HCT116 (cell line): ENCODE results near the gene HSD17B1. TPM values are rescaled to one million over a fixed set of nuclear protein-coding genes. Genes with fewer than 3 reads are reported as not detected.

ENCODE experiments used
- ATAC-seq: fragments of 200-7000 bp; cut with Tn5 transposase; 2 replicates; pipeline ENCODE4 v1.9.1; 2020; ENCODE audit warnings: mild to moderate bottlenecking, moderate library complexity
- BruUV-seq: library from RNA; stranded (reverse); fragments of 400-500 nt; replicated peaks from 2 replicates; lab custom pipeline; 2021; lab: Mats Ljungman, UMichigan
- CTCF ChIA-PET: fragments of 300-600 bp; sonication (Branson Sonifier 250); formaldehyde crosslinking; loops from one replicate; lab custom pipeline; 2021; ENCODE audit warnings: antibody characterized with exemption; lab: Charles Lee
- POLR2A ChIA-PET: fragments of 300-600, 350-600 bp; sonication (Branson Sonifier 250); formaldehyde crosslinking; loops from one replicate; lab custom pipeline; 2021; ENCODE audit warnings: antibody characterized with exemption; lab: Charles Lee
- RAD21 ChIA-PET, 2 experiments: fragments of 300-600 bp; sonication (Branson Sonifier 250); formaldehyde crosslinking; loops; one replicate each; lab custom pipeline; 2023; ENCODE audit warnings: low total read pairs in 2 of 2; ENCODE audit not compliant: uncharacterized antibody in 2 of 2, unreplicated experiment in 2 of 2, low non-redundant PET in 1 of 2; lab: Charles Lee
- DNase-seq: peaks from one replicate; pipeline ENCODE4 v3.0.0-alpha.2; 2010; ENCODE audit warnings: low read depth, low spot score
- H2AFZ ChIP-seq: fragments of 200-600 bp; shearing (Covaris generic), sonication (generic); 2 replicates; pipeline ENCODE4 v1.6.1; 2017; ENCODE audit warnings: low read depth, mixed run types, mixed read lengths, antibody characterized with exemption, low read length; ENCODE audit not compliant: poor library complexity, severe bottlenecking
- H3K27ac ChIP-seq: 2 replicates; pipeline ENCODE4 v1.5.1; 2012; ENCODE audit warnings: low read depth, low read length
- H3K27me3 ChIP-seq: fragments of 200-600 bp; sonication (generic); 2 replicates; pipeline ENCODE4 v1.6.1; 2016; ENCODE audit warnings: mixed run types, low read length, mixed read lengths; ENCODE audit not compliant: insufficient read depth
- H3K36me3 ChIP-seq, 2 experiments: fragments of 200-500 bp in 1 of 2; fragments of 200-600 bp in 1 of 2; sonication (Bioruptor generic) in 1 of 2; sonication (generic) in 1 of 2; 2 replicates each; pipeline versions ENCODE4 v1.5.1 to v1.6.1; 2014 to 2016; ENCODE audit warnings: low read length in 2 of 2, inconsistent platforms in 1 of 2, mixed read lengths in 1 of 2, mixed run types in 1 of 2; ENCODE audit not compliant: insufficient read depth in 2 of 2, control insufficient read depth in 1 of 2
- H3K4me1 ChIP-seq, 2 experiments: fragments of 200-600 bp in 1 of 2; sonication (generic) in 1 of 2; 2 replicates each; pipeline versions ENCODE4 v1.5.1 to v1.6.1; 2012 to 2017; ENCODE audit warnings: low read length in 2 of 2, inconsistent platforms in 1 of 2, mild to moderate bottlenecking in 1 of 2, mixed read lengths in 1 of 2, mixed run types in 1 of 2, moderate library complexity in 1 of 2; ENCODE audit not compliant: insufficient read depth in 2 of 2, control insufficient read depth in 1 of 2
- H3K4me2 ChIP-seq: fragments of 200-600 bp; sonication (generic); 2 replicates; pipeline ENCODE4 v1.6.1; 2017; ENCODE audit warnings: mixed run types, low read length, mixed read lengths
- H3K4me3 ChIP-seq, 2 experiments: fragments of 200-600 bp in 1 of 2; sonication (generic) in 1 of 2; replicated peaks in 1 of 2; 2 replicates each; pipeline ENCODE4 v1.5.1; 2011 to 2016; ENCODE audit warnings: low read length in 2 of 2, control low read depth in 1 of 2, low read depth in 1 of 2, mild to moderate bottlenecking in 1 of 2, mixed read lengths in 1 of 2, mixed run types in 1 of 2
- H3K79me2 ChIP-seq: fragments of 200-600 bp; sonication (generic); 2 replicates; pipeline ENCODE4 v1.6.1; 2017; ENCODE audit warnings: mild to moderate bottlenecking, mixed run types, low read length, moderate library complexity, mixed read lengths; ENCODE audit not compliant: insufficient read depth
- H3K9ac ChIP-seq: fragments of 200-600 bp; sonication (generic); 2 replicates; pipeline ENCODE4 v1.6.1; 2016; ENCODE audit warnings: low read length, mixed read lengths
- H3K9me2 ChIP-seq: fragments of 200-600 bp; sonication (generic), shearing (Covaris generic); 2 replicates; pipeline ENCODE4 v1.6.1; 2017; ENCODE audit warnings: mixed run types, mild to moderate bottlenecking, moderate library complexity; ENCODE audit not compliant: insufficient read depth
- H3K9me3 ChIP-seq, 2 experiments: fragments of 200-500 bp in 1 of 2; fragments of 200-600 bp in 1 of 2; sonication (Bioruptor generic) in 1 of 2; sonication (generic) in 1 of 2; 2 replicates each; pipeline ENCODE4 v1.6.1; 2014 to 2017; ENCODE audit warnings: low read length in 2 of 2, mixed read lengths in 2 of 2, inconsistent platforms in 1 of 2, low read depth in 1 of 2, mild to moderate bottlenecking in 1 of 2, mixed run types in 1 of 2, moderate library complexity in 1 of 2; ENCODE audit not compliant: control insufficient read depth in 1 of 2, insufficient read depth in 1 of 2
- H4K20me1 ChIP-seq: fragments of 200-600 bp; sonication (generic), shearing (Covaris generic); 2 replicates; pipeline ENCODE4 v1.6.1; 2017; ENCODE audit warnings: mixed run types, mild to moderate bottlenecking, moderate library complexity; ENCODE audit not compliant: insufficient read depth
- ELF1 ChIP-seq: IDR thresholded peaks from 2 replicates; pipeline ENCODE4 v1.6.1; 2012; ENCODE audit warnings: low read depth, borderline replicate concordance
- JUND ChIP-seq: IDR thresholded peaks from 2 replicates; pipeline ENCODE4 v1.6.1; 2012
- POLR2AphosphoS5 ChIP-seq: IDR thresholded peaks from 2 replicates; pipeline ENCODE4 v1.6.1; 2011; ENCODE audit warnings: mild to moderate bottlenecking, low read depth, low read length, moderate library complexity
- intact Hi-C: fragments of 100-400 bp; cut with micrococcal nuclease; formaldehyde crosslinking; loops from 2 replicates; pipeline ENCODE4 v1.10.0; 2022
- total RNA-seq: library from RNA; stranded (reverse); gene quantifications from one replicate; pipeline ENCODE4 v1.2.1, GENCODE V29; 2021; ENCODE audit not compliant: unreplicated experiment

Gene HSD17B1
- total RNA-seq, 1 experiment from 2014 or later: 1.4 TPM

DNA sequence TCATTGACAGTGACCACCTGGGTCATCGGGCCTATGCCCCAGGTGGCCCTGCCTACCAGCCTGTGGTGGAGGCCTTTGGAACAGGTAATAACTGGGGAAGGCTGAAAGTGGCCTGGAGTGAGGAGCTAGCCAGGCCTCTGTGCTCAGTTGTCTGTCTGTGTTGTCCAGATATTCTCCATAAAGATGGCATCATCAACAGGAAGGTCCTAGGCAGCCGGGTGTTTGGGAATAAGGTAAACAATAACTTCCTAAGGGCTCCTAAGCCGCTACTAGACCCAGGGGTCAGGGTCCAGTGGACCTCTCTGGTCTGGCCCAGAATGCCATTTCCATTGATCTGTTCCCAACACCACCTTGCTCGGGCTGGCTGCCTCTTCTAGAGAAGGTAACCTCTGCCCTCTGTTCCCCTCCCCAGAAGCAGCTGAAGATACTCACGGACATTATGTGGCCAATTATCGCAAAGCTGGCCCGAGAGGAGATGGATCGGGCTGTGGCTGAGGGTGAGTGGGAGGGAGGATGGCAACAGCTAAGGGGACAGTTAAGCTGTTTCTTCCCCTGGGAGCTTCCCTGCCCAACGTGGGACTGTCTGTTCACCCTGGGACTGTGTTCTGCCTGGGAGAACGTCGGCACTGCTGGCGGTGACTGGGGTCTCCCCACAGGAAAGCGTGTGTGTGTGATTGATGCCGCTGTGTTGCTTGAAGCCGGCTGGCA is 12.2 kb downstream of the HSD17B1 start:
- H3K4me3 ChIP-seq: no peak overlapping the region
- H3K9me2 ChIP-seq: no peaks in the 10 kb centered on the region
- CTCF ChIA-PET: no interaction called here
- POLR2A ChIA-PET: no interaction called here
- DNase-seq: no peak
- no peaks in the 10 kb centered on the region for H3K27me3 ChIP-seq
- peaks cover 55% of the 10 kb centered on the region for H3K79me2 ChIP-seq
- no TSS peak for BruUV-seq
- H3K27ac ChIP-seq: peak overlapping the region; percentile 89; the same call in 1 of the 2 replicates
- H3K4me2 ChIP-seq: no peak overlapping the region
- H3K36me3 ChIP-seq: peaks cover 23 to 44% of the 10 kb centered on the region in 2 experiments
- intact Hi-C loops: no loop called here
- H3K4me1 ChIP-seq: peaks cover 23 to 51% of the 10 kb centered on the region in 2 experiments
- no peak for TF ChIP-seq ELF1
- no peak overlapping the region for H2AFZ ChIP-seq
- no peak for ATAC-seq
- H4K20me1 ChIP-seq: no peaks in the 10 kb centered on the region
- H3K9me3 ChIP-seq: no peaks in the 10 kb centered on the region
- H3K9ac ChIP-seq: no peak overlapping the region
- RAD21 ChIA-PET: no interaction called here

DNA sequence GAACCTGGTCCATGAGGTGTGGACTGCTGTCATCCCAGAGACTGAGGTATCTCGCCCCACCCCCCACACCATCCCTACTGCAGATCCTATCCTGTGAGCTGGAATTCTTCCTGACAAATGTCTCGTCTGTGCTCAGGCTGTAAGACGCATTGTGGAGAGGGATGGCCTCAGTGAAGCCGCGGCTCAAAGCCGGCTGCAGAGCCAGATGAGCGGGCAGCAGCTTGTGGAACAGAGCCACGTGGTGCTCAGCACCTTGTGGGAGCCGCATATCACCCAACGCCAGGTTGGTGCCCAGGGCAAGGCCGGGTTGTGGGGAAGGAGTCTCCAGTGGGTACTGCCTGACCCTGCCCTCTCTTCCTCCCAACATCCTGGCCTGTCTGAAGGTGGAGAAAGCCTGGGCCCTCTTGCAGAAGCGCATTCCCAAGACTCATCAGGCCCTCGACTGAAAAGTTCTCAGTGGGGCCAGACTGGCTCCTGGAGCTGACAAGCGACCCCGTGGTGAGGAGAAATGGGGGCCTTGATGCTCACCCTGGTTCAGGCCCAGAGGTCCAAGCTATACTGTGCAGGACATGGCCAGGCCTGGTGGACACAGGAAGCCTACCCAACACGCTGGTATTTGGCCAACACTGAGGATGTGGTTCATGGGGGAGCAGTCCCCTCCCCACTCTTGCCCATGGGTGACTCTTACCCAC is 12.9 kb downstream of the HSD17B1 start:
- Histone ChIP-seq H3K9ac (no peak overlapping the region; the same call in 1 of the 2 replicates), H3K79me2 (peaks cover 55% of the 10 kb centered on the region), H4K20me1 (no peaks in the 10 kb centered on the region)
- TF ChIP-seq POLR2AphosphoS5: no peak
- TF ChIP-seq JUND: no peak
- TF ChIP-seq, all 23 proteins: peak for 0
- H3K4me1 ChIP-seq: peaks cover 23 to 51% of the 10 kb centered on the region in 2 experiments
- no TSS peak for BruUV-seq
- DNase-seq: no peak
- H3K27me3 ChIP-seq: no peaks in the 10 kb centered on the region
- H3K4me3 ChIP-seq: no peak overlapping the region
- intact Hi-C loops: no loop called here
- H3K36me3 ChIP-seq: peaks cover 27 to 47% of the 10 kb centered on the region in 2 experiments
- ATAC-seq: no peak
- H2AFZ ChIP-seq: no peak overlapping the region
- H3K27ac ChIP-seq: peak overlapping the region; percentile 89
- H3K4me2 ChIP-seq: peak overlapping the region; percentile 99; the same call in 1 of the 2 replicates
- ChIA-PET POLR2A (interaction anchor here (1.4 kb wide), 1 partner anchor 13 kb away, joined by 4 read pairs; no protein-coding TSS in a partner anchor), CTCF (no interaction called here), RAD21 (no interaction called here)
- H3K9me3 ChIP-seq: no peaks in the 10 kb centered on the region
- no peaks in the 10 kb centered on the region for H3K9me2 ChIP-seq
